Measurements from ENCODE around the gene CST8. TPM values are rescaled to one million over a fixed set of nuclear protein-coding genes. Genes with fewer than 3 reads are reported as not detected.

The CST8 gene
- total and polyA plus RNA-seq, 2 donors (not counting 1 experiment from before 2014, with no cell fraction given), result not detected

- POLR2A ChIA-PET, result no interaction called here
- no peaks in the 10 kb centered on the region for H3K79me2 ChIP-seq (ENCODE audit: control insufficient read depth, insufficient read depth, low read length)
- CTCF ChIA-PET, result no interaction called here
- peak overlapping the region; percentile 55 for H2AFZ ChIP-seq (ENCODE audit: insufficient read depth, low read depth, low read length, poor library complexity, severe bottlenecking)
- no peak overlapping the region for H3K4me3 Mint-ChIP-seq
- H3K27me3 Mint-ChIP-seq, result peaks cover 8% of the 10 kb centered on the region
- H3K27ac ChIP-seq (ENCODE audit: low read length in 2 of 2), result no peak overlapping the region
- no peaks in the 10 kb centered on the region for H3K27me3 ChIP-seq (replicated peaks in 1 of 4; ENCODE audit: control extremely low read depth in 1 of 4, control insufficient read depth in 3 of 4, insufficient read depth in 4 of 4, low read length in 3 of 4)
- H3K27ac Mint-ChIP-seq, result no peak overlapping the region
- no peak for TF ChIP-seq CTCF (IDR thresholded peaks at IDR 0.05)
- TF ChIP-seq EZH2 (IDR thresholded peaks at IDR 0.05; ENCODE audit: borderline replicate concordance, insufficient read depth, low read depth, low read length, poor library complexity, severe bottlenecking), result no peak
- WGBS (ENCODE audit: insufficient coverage), result 24% methylated on average over 3 of the region's 4 CpGs
- DNase-seq, result no peak
- no peaks in the 10 kb centered on the region for H3K9me3 Mint-ChIP-seq (ENCODE audit: insufficient read depth)
- H3K4me3 ChIP-seq (ENCODE audit: control extremely low read depth in 1 of 5, extremely low read depth in 1 of 5, insufficient read depth in 1 of 5, low read depth in 2 of 5, low read length in 4 of 5), result no peak overlapping the region
- peaks cover 0 to 3% (median 0%) of the 10 kb centered on the region in 3 donors for H3K9me3 ChIP-seq (ENCODE audit: control extremely low read depth in 1 of 3, control insufficient read depth in 2 of 3, insufficient read depth in 1 of 3, low read length in 2 of 3)
- H4K20me1 ChIP-seq (ENCODE audit: control insufficient read depth, insufficient read depth, low read length, poor library complexity, severe bottlenecking), result no peaks in the 10 kb centered on the region
- intact Hi-C loops (cut with micrococcal nuclease), result no loop called here
- ATAC-seq (ENCODE audit: low read depth), result no peak
- H3K4me1 Mint-ChIP-seq, result peaks cover 10% of the 10 kb centered on the region
- no peaks in the 10 kb centered on the region for H3K36me3 ChIP-seq (replicated peaks in 1 of 2; ENCODE audit: control extremely low read depth in 1 of 2, control insufficient read depth in 1 of 2, extremely low read depth in 1 of 2, insufficient read depth in 2 of 2, low read length in 1 of 2)
- peaks cover 0 to 8% of the 10 kb centered on the region in 2 donors for H3K4me1 ChIP-seq (ENCODE audit: control insufficient read depth in 2 of 2, insufficient read depth in 2 of 2, low read length in 2 of 2)
- no peak overlapping the region for H3K9ac ChIP-seq (ENCODE audit: low read length)
- H3K4me2 ChIP-seq (replicated peaks; ENCODE audit: low read depth, low read length, poor library complexity, severe bottlenecking), result peak overlapping the region; percentile 24
Observed at GRCh38 chr20:23484081-23484480, 6.8 kb upstream of the CST8 start.

GRCh38 chr20:23488470-23488869 is 2.4 kb upstream of the CST8 start:
- Histone ChIP-seq H4K20me1 (ENCODE audit: control insufficient read depth, insufficient read depth, low read length, poor library complexity, severe bottlenecking) (no peaks in the 10 kb centered on the region), H2AFZ (ENCODE audit: insufficient read depth, low read depth, low read length, poor library complexity, severe bottlenecking) (no peak overlapping the region), H3K27ac (ENCODE audit: low read length in 2 of 2) (peak overlapping the region in 1 of 2 donors; percentile 6), H3K4me3 (ENCODE audit: control extremely low read depth in 1 of 5, extremely low read depth in 1 of 5, insufficient read depth in 1 of 5, low read depth in 2 of 5, low read length in 4 of 5) (no peak overlapping the region), H3K4me1 (ENCODE audit: control insufficient read depth in 2 of 2, insufficient read depth in 2 of 2, low read length in 2 of 2) (peaks cover 5 to 14% of the 10 kb centered on the region in 2 donors), H3K79me2 (ENCODE audit: control insufficient read depth, insufficient read depth, low read length) (no peaks in the 10 kb centered on the region), H3K36me3 (replicated peaks in 1 of 2; ENCODE audit: control extremely low read depth in 1 of 2, control insufficient read depth in 1 of 2, extremely low read depth in 1 of 2, insufficient read depth in 2 of 2, low read length in 1 of 2) (no peaks in the 10 kb centered on the region), H3K4me2 (replicated peaks; ENCODE audit: low read depth, low read length, poor library complexity, severe bottlenecking) (no peak overlapping the region), H3K9ac (ENCODE audit: low read length) (no peak overlapping the region), H3K27me3 (replicated peaks in 1 of 4; ENCODE audit: control extremely low read depth in 1 of 4, control insufficient read depth in 3 of 4, insufficient read depth in 4 of 4, low read length in 3 of 4) (no peaks in the 10 kb centered on the region), H3K9me3 (ENCODE audit: control extremely low read depth in 1 of 3, control insufficient read depth in 2 of 3, insufficient read depth in 1 of 3, low read length in 2 of 3) (peaks cover 0 to 3% (median 0%) of the 10 kb centered on the region in 3 donors)
- Mint-ChIP-seq H3K9me3 (ENCODE audit: insufficient read depth) (no peaks in the 10 kb centered on the region), H3K27ac (no peak overlapping the region), H3K27me3 (no peaks in the 10 kb centered on the region), H3K4me3 (no peak overlapping the region), H3K4me1 (peaks cover 16% of the 10 kb centered on the region)
- WGBS (ENCODE audit: insufficient coverage), result no CpG with 5 or more reads among the region's 2 CpGs
- POLR2A ChIA-PET, result no interaction called here
- ATAC-seq (ENCODE audit: low read depth) (no peak), DNase-seq (no peak)
- TF ChIP-seq CTCF (IDR thresholded peaks at IDR 0.05) (no peak), EZH2 (IDR thresholded peaks at IDR 0.05; ENCODE audit: borderline replicate concordance, insufficient read depth, low read depth, low read length, poor library complexity, severe bottlenecking) (no peak)
- CTCF ChIA-PET, result no interaction called here
- intact Hi-C loops (cut with micrococcal nuclease), result no loop called here

Data from B cell (primary cell).